A673 (cell line): ENCODE results near the gene ZEB1.

Source experiments
- CTCF ChIP-seq: fragments of 300-800, 200-600 bp; sonication (generic); conservative IDR thresholded peaks from 2 replicates; pipeline ENCODE4 v1.5.1; 2017; ENCODE audit warnings: low read depth, mild to moderate bottlenecking, antibody characterized with exemption, low read length, moderate library complexity, mixed read lengths
- EZH2 ChIP-seq: fragments of 200-600 bp; sonication (generic); IDR thresholded peaks from 2 replicates; pipeline ENCODE4 v1.6.1; 2017; ENCODE audit warnings: borderline replicate concordance, low read depth, mild to moderate bottlenecking, mixed read lengths, antibody characterized with exemption, low read length; ENCODE audit not compliant: poor library complexity, severe bottlenecking

GRCh38 chr10:31467791-31468535 is 148.9 kb downstream of the ZEB1 start:
- peak; percentile 44 for TF ChIP-seq CTCF
- TF ChIP-seq EZH2, result no peak
